A549 (cell line): ENCODE measurements around the gene THADA. TPM values are rescaled to one million over a fixed set of nuclear protein-coding genes. Genes with fewer than 3 reads are reported as not detected.

ENCODE experiments used
- ATAC-seq, 2 experiments: fragments of 200-7000 bp in 1 of 2; fragments of >200 bp in 1 of 2; cut with Nextera tagmentation in 1 of 2; cut with Tn5 transposase in 1 of 2; 3 replicates each; pipeline versions ENCODE4 v1.8.0 to v1.9.1; 2018 to 2020; ENCODE audit warnings: mild to moderate bottlenecking in 1 of 2, moderate library complexity in 1 of 2
- CTCF ChIA-PET: fragments of 300-600 bp; sonication (Branson Sonifier 250); formaldehyde crosslinking; extraction: SDS; loops from one replicate; lab custom pipeline; 2021; ENCODE audit warnings: antibody characterized with exemption, inconsistent platforms; lab: Yijun Ruan, JAX
- POLR2A ChIA-PET: fragments of 350-600 bp; formaldehyde crosslinking; extraction: SDS; loops from one replicate; lab custom pipeline; 2021; ENCODE audit warnings: antibody characterized with exemption, inconsistent platforms; lab: Yijun Ruan, JAX
- DNase-seq, 2 experiments: peaks; one replicate each; pipeline versions ENCODE4 v3.0.0 to v3.0.0-alpha.2; 2011 to 2016; ENCODE audit warnings: low read depth in 1 of 2, low spot score in 1 of 2
- FAIRE-seq: peaks from 2 replicates; lab custom pipeline; 2011; peaks lifted over from hg19 to GRCh38; lab: Jason Lieb, UNC
- H3K27ac ChIP-seq, 2 experiments: fragments of >200 bp; sonication (Bioruptor Twin); formaldehyde crosslinking; 3 replicates each; pipeline ENCODE4 v1.5.1; 2016 to 2017
- H3K4me1 ChIP-seq: fragments of >200 bp; sonication (Bioruptor Twin); formaldehyde crosslinking; 3 replicates; pipeline ENCODE4 v1.6.1; 2016
- H3K4me2 ChIP-seq: fragments of >200 bp; sonication (Bioruptor Twin); formaldehyde crosslinking; 3 replicates; pipeline ENCODE4 v1.6.1; 2016
- H3K4me3 ChIP-seq: fragments of >200 bp; sonication (Bioruptor Twin); formaldehyde crosslinking; 3 replicates; pipeline ENCODE4 v1.5.1; 2016
- H3K9me3 ChIP-seq: fragments of >200 bp; sonication (Bioruptor Twin); formaldehyde crosslinking; 3 replicates; pipeline ENCODE4 v1.6.1; 2016
- BCL3 ChIP-seq: fragments of >200 bp; sonication (Bioruptor Twin); formaldehyde crosslinking; IDR thresholded peaks from 3 replicates; pipeline ENCODE4 v1.6.1; 2016
- BHLHE40 ChIP-seq: IDR thresholded peaks from 2 replicates; pipeline ENCODE4 v1.6.1; 2012; ENCODE audit warnings: low read depth, low read length, inconsistent platforms
- CBX8 ChIP-seq: fragments of 200-600 bp; sonication (generic); IDR thresholded peaks from 2 replicates; pipeline ENCODE4 v1.6.1; 2016
- CHD4 ChIP-seq: fragments of 200-600 bp; sonication (generic); IDR thresholded peaks from 2 replicates; pipeline ENCODE4 v1.6.1; 2016; ENCODE audit warnings: antibody characterized with exemption, mild to moderate bottlenecking, borderline replicate concordance
- EHF ChIP-seq: fragments of 250-450 bp; sonication (Bioruptor Pico); IDR thresholded peaks from 2 replicates; pipeline ENCODE4 v1.5.0; 2020; ENCODE audit warnings: mild to moderate bottlenecking
- EHMT2 ChIP-seq: fragments of 200-600 bp; sonication (generic); IDR thresholded peaks from 2 replicates; pipeline ENCODE4 v1.6.1; 2016; ENCODE audit warnings: antibody characterized with exemption, low read depth, mild to moderate bottlenecking, moderate library complexity
- ESRRA ChIP-seq: fragments of 150-350 bp; IDR thresholded peaks from 2 replicates; pipeline ENCODE4 v1.6.1; 2014; ENCODE audit warnings: mild to moderate bottlenecking, low read length, borderline replicate concordance
- FOSL2 ChIP-seq, 2 experiments: fragments of 450-650 bp in 1 of 2; fragments of >200 bp in 1 of 2; sonication (Bioruptor Twin) in 1 of 2; formaldehyde crosslinking; IDR thresholded peaks; 2 replicates each; pipeline versions ENCODE4 v1.5.0 to v1.6.1; 2016 to 2020; ENCODE audit warnings: mild to moderate bottlenecking in 1 of 2, moderate library complexity in 1 of 2
- FOXS1 ChIP-seq: fragments of 250-450 bp; sonication (Bioruptor Pico); IDR thresholded peaks from 2 replicates; pipeline ENCODE4 v1.5.0; 2020; ENCODE audit warnings: mild to moderate bottlenecking, moderate library complexity
- GATA3 ChIP-seq: IDR thresholded peaks from 2 replicates; pipeline ENCODE4 v1.6.1; 2012; ENCODE audit warnings: borderline replicate concordance
- HDAC2 ChIP-seq: fragments of 200-600 bp; sonication (generic); IDR thresholded peaks from 2 replicates; pipeline ENCODE4 v1.6.1; 2016
- HEYL ChIP-seq: fragments of 250-450 bp; sonication (Bioruptor Pico); IDR thresholded peaks from 2 replicates; pipeline ENCODE4 v1.8.0; 2021; ENCODE audit warnings: mild to moderate bottlenecking, moderate library complexity
- HOXA7 ChIP-seq: fragments of 250-450 bp; sonication (Bioruptor Pico); IDR thresholded peaks from 2 replicates; pipeline ENCODE4 v1.5.0; 2020; ENCODE audit warnings: mild to moderate bottlenecking, moderate library complexity
- HOXB5 ChIP-seq: fragments of 250-450 bp; sonication (Bioruptor Pico); IDR thresholded peaks from 2 replicates; pipeline ENCODE4 v1.5.0; 2020; ENCODE audit warnings: mild to moderate bottlenecking, moderate library complexity
- JUN ChIP-seq, 2 experiments: fragments of >200 bp; sonication (Bioruptor Twin); formaldehyde crosslinking; IDR thresholded peaks; 2 replicates in 1 of 2; 3 replicates in 1 of 2; pipeline ENCODE4 v1.6.1; 2016 to 2017
- JUNB ChIP-seq: fragments of >200 bp; sonication (Bioruptor Twin); formaldehyde crosslinking; IDR thresholded peaks from 2 replicates; pipeline ENCODE4 v1.6.1; 2016
- KDM1A ChIP-seq: fragments of 200-600 bp; sonication (generic); IDR thresholded peaks from 2 replicates; pipeline ENCODE4 v1.6.1; 2016; ENCODE audit warnings: low read depth, mild to moderate bottlenecking
- MAX ChIP-seq: IDR thresholded peaks from 2 replicates; pipeline ENCODE4 v1.6.1; 2012
- MAZ ChIP-seq: fragments of 150-350 bp; IDR thresholded peaks from 2 replicates; pipeline ENCODE4 v1.6.1; 2014; ENCODE audit warnings: antibody characterized with exemption, low read depth, low read length, borderline replicate concordance
- NFE2L2 ChIP-seq: fragments of 150-350 bp; conservative IDR thresholded peaks from 2 replicates; pipeline ENCODE4 v1.6.1; 2014; ENCODE audit warnings: low read length
- PHF8 ChIP-seq: fragments of 200-600 bp; sonication (generic); IDR thresholded peaks from 2 replicates; pipeline ENCODE4 v1.6.1; 2016; ENCODE audit warnings: low read depth, mild to moderate bottlenecking, antibody characterized with exemption, moderate library complexity, borderline replicate concordance
- RCOR1 ChIP-seq: fragments of 150-350 bp; IDR thresholded peaks from 2 replicates; pipeline ENCODE4 v1.6.1; 2014; ENCODE audit warnings: antibody characterized with exemption, low read length, low read depth
- RFX5 ChIP-seq: fragments of 450-650 bp; IDR thresholded peaks from 2 replicates; pipeline ENCODE4 v1.7.1; 2014; ENCODE audit warnings: antibody characterized with exemption, mild to moderate bottlenecking, moderate library complexity
- RNF2 ChIP-seq: fragments of 200-600 bp; sonication (generic); IDR thresholded peaks from 2 replicates; pipeline ENCODE4 v1.6.1; 2016; ENCODE audit warnings: low read depth, mild to moderate bottlenecking, antibody characterized with exemption, moderate library complexity, borderline replicate concordance
- SMC3 ChIP-seq: fragments of >200 bp; sonication (Bioruptor Twin); formaldehyde crosslinking; IDR thresholded peaks from 3 replicates; pipeline ENCODE4 v1.6.1; 2018; ENCODE audit warnings: inconsistent platforms
- SREBF2 ChIP-seq: fragments of 450-650 bp; IDR thresholded peaks from 2 replicates; pipeline ENCODE4 v1.6.1; 2014; ENCODE audit warnings: mild to moderate bottlenecking, moderate library complexity
- TFCP2L1 ChIP-seq: fragments of 250-450 bp; sonication (Bioruptor Pico); IDR thresholded peaks from 2 replicates; pipeline ENCODE4 v1.5.0; 2021; ENCODE audit warnings: mild to moderate bottlenecking
- TP53 ChIP-seq: fragments of 250-450 bp; sonication (Bioruptor Pico); IDR thresholded peaks from 2 replicates; pipeline ENCODE4 v1.5.0; 2021; ENCODE audit warnings: mild to moderate bottlenecking, moderate library complexity
- ZSCAN20 ChIP-seq: fragments of 250-450 bp; sonication (Bioruptor Pico); IDR thresholded peaks from 2 replicates; pipeline ENCODE4 v1.8.0; 2022; ENCODE audit warnings: mild to moderate bottlenecking, moderate library complexity
- WGBS: methylation state at CpG from one replicate; pipeline ENCODE4 v1.1.6; 2017; ENCODE audit errors: missing lambda C conversion rate; 5-methylcytosine and 5-hydroxymethylcytosine counted together
- polyA plus RNA-seq, 4 experiments: library from polyadenylated mRNA; depleted of rRNA in 3 of 4; stranded (reverse); fragments of >200 nt; fragmentation: RNase III in 1 of 4; extraction: RNeasy Plus Mini Kit Qiagen cat#74134 plus additional on column Dnase treatment in 1 of 4; gene quantifications; 2 replicates in 3 of 4; 3 replicates in 1 of 4; pipeline ENCODE4 v1.2.3, GENCODE V29; 2011 to 2017
- TF ChIP-seq, protein P1 (sequence below): fragments of 200-600 bp; sonication (generic); IDR thresholded peaks from 2 replicates; pipeline ENCODE4 v1.6.1; 2016; ENCODE audit warnings: antibody characterized with exemption, mild to moderate bottlenecking, moderate library complexity

THADA gene
- polyA plus RNA-seq, 2 of the 4 experiments (the other 2 are of a cell fraction): 21.8 to 37.9 TPM

GRCh38 chr2:43481927-43482542 is 113.8 kb downstream of the THADA start:
- DNase-seq: no peak
- 95% methylated on average over 4 of the region's 4 CpGs for WGBS
- POLR2A ChIA-PET: interaction anchor here (1.1 kb wide), 1 partner anchor 256 kb away, joined by 3 read pairs; the partner anchor contains the start of gene ZFP36L2
- ATAC-seq: no peak
- peak; percentile 7 for FAIRE-seq
- TF ChIP-seq RCOR1: no peak
- no peak for TF ChIP-seq FOSL2 (IDR thresholded peaks at IDR 0.05)
- no peak for TF ChIP-seq FOSL2 (CRISPR knock-in tag; IDR thresholded peaks at IDR 0.05)
- no peak for TF ChIP-seq TP53 (CRISPR knock-in tag)
- TF ChIP-seq HDAC2: no peak
- no peak for TF ChIP-seq PHF8
- TF ChIP-seq JUNB: no peak
- no peak for TF ChIP-seq MAX
- TF ChIP-seq ZSCAN20 (CRISPR knock-in tag): no peak
- no peak for TF ChIP-seq CBX8
- TF ChIP-seq MAZ: no peak
- TF ChIP-seq BCL3: no peak
- TF ChIP-seq CHD4: no peak
- Histone ChIP-seq H3K4me2 (no peak overlapping the region), H3K4me1 (peaks cover 45% of the 10 kb centered on the region), H3K9me3 (no peaks in the 10 kb centered on the region), H3K4me3 (no peak overlapping the region), H3K27ac (peak overlapping the region in 1 of 2 experiments; percentile 46; a peak in 1 of 6 replicates)
- CTCF ChIA-PET: interaction anchor here (0.9 to 1.6 kb wide), 5 partner anchors 55 to 654 kb away, joined by 3 to 7 read pairs (median 5); no protein-coding TSS in a partner anchor

GRCh38 chr2:43480874-43481273 is 115.0 kb downstream of the THADA start:
- 93% methylated on average over 3 of the region's 3 CpGs for WGBS
- Histone ChIP-seq H3K4me1 (peaks cover 45% of the 10 kb centered on the region), H3K4me2 (no peak overlapping the region), H3K4me3 (no peak overlapping the region), H3K27ac (no peak overlapping the region; a peak in 1 of 6 replicates), H3K9me3 (no peaks in the 10 kb centered on the region)
- FAIRE-seq (no peak), DNase-seq (no peak), ATAC-seq (no peak)
- ChIA-PET CTCF (interaction anchor here (1.5 to 2.6 kb wide), 5 partner anchors 252 to 653 kb away, joined by 4 to 21 read pairs (median 6); no protein-coding TSS in a partner anchor), POLR2A (no interaction called here)
- no peak for TF ChIP-seq ESRRA
- TF ChIP-seq TFCP2L1: no peak
- no peak for TF ChIP-seq RFX5
- TF ChIP-seq BHLHE40: no peak
- TF ChIP-seq HEYL (CRISPR knock-in tag): no peak
- TF ChIP-seq HOXB5 (CRISPR knock-in tag): no peak
- TF ChIP-seq CHD4: no peak
- TF ChIP-seq EHMT2: no peak
- no peak for TF ChIP-seq JUN (IDR thresholded peaks at IDR 0.05)
- TF ChIP-seq RNF2: no peak

GRCh38 chr2:43478412-43479086 is 117.3 kb downstream of the THADA start:
- ATAC-seq: peak in 1 of 2 experiments; percentile 66; a peak in 2 of 6 replicates
- Histone ChIP-seq H3K9me3 (no peaks in the 10 kb centered on the region), H3K4me3 (no peak overlapping the region), H3K4me1 (peaks cover 38% of the 10 kb centered on the region), H3K4me2 (peak overlapping the region; percentile 37), H3K27ac (peak overlapping the region in 1 of 2 experiments; percentile 52; a peak in 3 of 6 replicates)
- CTCF ChIA-PET: interaction anchor here (0.8 to 2.6 kb wide), 5 partner anchors 250 to 650 kb away, joined by 3 to 21 read pairs (median 5); no protein-coding TSS in a partner anchor
- POLR2A ChIA-PET: interaction anchor here (1.4 kb wide), 1 partner anchor 252 kb away, joined by 5 read pairs; the partner anchor contains the start of gene ZFP36L2
- DNase-seq: peak in 1 of 2 experiments; percentile 63
- FAIRE-seq: no peak
- WGBS: 14% methylated on average over 3 of the region's 3 CpGs
- TF ChIP-seq SMC3 (peak; percentile 29; the same call in 2 of the 3 replicates), KDM1A (no peak), EHF (CRISPR knock-in tag) (no peak), TP53 (CRISPR knock-in tag) (no peak), SREBF2 (no peak), JUN (IDR thresholded peaks at IDR 0.05) (peak in 1 of 2 experiments; percentile 83; a peak in 2 of 5 replicates), RNF2 (no peak), NFE2L2 (no peak), RFX5 (no peak), GATA3 (peak; percentile 88), FOXS1 (CRISPR knock-in tag) (no peak), HOXA7 (CRISPR knock-in tag) (no peak)
- TF ChIP-seq, protein P1, sequence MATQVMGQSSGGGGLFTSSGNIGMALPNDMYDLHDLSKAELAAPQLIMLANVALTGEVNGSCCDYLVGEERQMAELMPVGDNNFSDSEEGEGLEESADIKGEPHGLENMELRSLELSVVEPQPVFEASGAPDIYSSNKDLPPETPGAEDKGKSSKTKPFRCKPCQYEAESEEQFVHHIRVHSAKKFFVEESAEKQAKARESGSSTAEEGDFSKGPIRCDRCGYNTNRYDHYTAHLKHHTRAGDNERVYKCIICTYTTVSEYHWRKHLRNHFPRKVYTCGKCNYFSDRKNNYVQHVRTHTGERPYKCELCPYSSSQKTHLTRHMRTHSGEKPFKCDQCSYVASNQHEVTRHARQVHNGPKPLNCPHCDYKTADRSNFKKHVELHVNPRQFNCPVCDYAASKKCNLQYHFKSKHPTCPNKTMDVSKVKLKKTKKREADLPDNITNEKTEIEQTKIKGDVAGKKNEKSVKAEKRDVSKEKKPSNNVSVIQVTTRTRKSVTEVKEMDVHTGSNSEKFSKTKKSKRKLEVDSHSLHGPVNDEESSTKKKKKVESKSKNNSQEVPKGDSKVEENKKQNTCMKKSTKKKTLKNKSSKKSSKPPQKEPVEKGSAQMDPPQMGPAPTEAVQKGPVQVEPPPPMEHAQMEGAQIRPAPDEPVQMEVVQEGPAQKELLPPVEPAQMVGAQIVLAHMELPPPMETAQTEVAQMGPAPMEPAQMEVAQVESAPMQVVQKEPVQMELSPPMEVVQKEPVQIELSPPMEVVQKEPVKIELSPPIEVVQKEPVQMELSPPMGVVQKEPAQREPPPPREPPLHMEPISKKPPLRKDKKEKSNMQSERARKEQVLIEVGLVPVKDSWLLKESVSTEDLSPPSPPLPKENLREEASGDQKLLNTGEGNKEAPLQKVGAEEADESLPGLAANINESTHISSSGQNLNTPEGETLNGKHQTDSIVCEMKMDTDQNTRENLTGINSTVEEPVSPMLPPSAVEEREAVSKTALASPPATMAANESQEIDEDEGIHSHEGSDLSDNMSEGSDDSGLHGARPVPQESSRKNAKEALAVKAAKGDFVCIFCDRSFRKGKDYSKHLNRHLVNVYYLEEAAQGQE: no peak
